B cell (primary cell): Measurements from ENCODE around the gene C5AR1.

Experiments used
- CTCF ChIP-seq: fragments of 200-600 bp; IDR thresholded peaks from one replicate; pipeline ENCODE4 v1.8.0; 2022; ENCODE audit warnings: antibody characterized with exemption, mild to moderate bottlenecking
- EZH2 ChIP-seq: IDR thresholded peaks from 2 replicates; pipeline ENCODE4 v1.6.1; 2012; ENCODE audit warnings: borderline replicate concordance, low read depth, mild to moderate bottlenecking, moderate library complexity, low read length; ENCODE audit not compliant: insufficient read depth, poor library complexity, severe bottlenecking

DNA sequence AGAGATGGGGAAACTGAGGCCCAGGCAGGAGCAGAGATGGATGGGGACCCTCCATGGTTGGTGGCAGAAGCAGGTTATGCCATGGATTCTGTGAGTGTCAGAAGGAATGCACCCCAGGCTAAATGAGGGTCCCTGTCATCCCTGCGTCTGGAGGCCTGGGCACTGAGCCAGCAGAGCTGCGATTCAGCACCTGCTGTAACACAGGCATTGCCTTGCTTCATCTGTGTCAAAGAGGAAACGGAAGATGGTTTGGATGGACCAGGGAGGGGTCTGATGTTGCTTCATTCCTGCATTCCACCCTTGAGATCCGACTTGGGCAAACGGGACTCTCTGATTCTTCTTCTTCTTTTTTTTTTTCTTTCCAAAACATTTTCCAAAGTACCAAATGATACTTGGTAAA is 1.2 kb downstream of the C5AR1 start:
- no peak for TF ChIP-seq CTCF
- no peak for TF ChIP-seq EZH2
